Transverse colon (tissue), 4 donors: ENCODE measurements around the gene RNU5D-1. TPM values are rescaled to one million over a fixed set of nuclear protein-coding genes. Genes with fewer than 3 reads are reported as not detected.

Source experiments
- DNase-seq: peaks from one replicate; pipeline ENCODE4 v3.0.0-alpha.2; 2019
- H3K27ac ChIP-seq, 4 donors: fragments of 200-600 bp; sonication (generic); 2 replicates each; pipeline ENCODE4 v1.5.1; 2016 to 2018; ENCODE audit warnings: inconsistent platforms in 4 of 4
- H3K27me3 ChIP-seq: fragments of 200-600 bp; sonication (generic); 2 replicates; pipeline ENCODE4 v1.5.1; 2017; ENCODE audit warnings: inconsistent platforms
- H3K36me3 ChIP-seq, 4 donors: fragments of 200-600 bp; sonication (generic); 2 replicates each; pipeline ENCODE4 v1.5.1; 2017 to 2019; ENCODE audit warnings: inconsistent platforms in 4 of 4
- H3K4me1 ChIP-seq, 4 donors: fragments of 200-600 bp; sonication (generic); 2 replicates each; pipeline ENCODE4 v1.5.1; 2017 to 2020; ENCODE audit warnings: inconsistent platforms in 4 of 4
- H3K4me3 ChIP-seq, 4 donors: fragments of 200-600 bp; sonication (generic); 1 replicate in 1 of 4; 2 replicates in 3 of 4; pipeline versions ENCODE4 v1.5.1 to v1.6.1; 2017 to 2019; ENCODE audit warnings: inconsistent platforms in 4 of 4
- H3K9me3 ChIP-seq, 2 donors: fragments of 200-600 bp; sonication (generic); 2 replicates each; pipeline ENCODE4 v1.5.1; 2017 to 2019; ENCODE audit warnings: inconsistent platforms in 2 of 2
- CTCF ChIP-seq, 5 experiments: fragments of 200-600 bp in 3 of 5; fragments of 450-650 bp in 2 of 5; sonication (generic) in 3 of 5; IDR thresholded peaks; 1 replicate in 2 of 5; 2 replicates in 3 of 5; pipeline ENCODE4 v1.5.1; 2016 to 2017; ENCODE audit warnings: antibody characterized with exemption in 5 of 5, inconsistent platforms in 3 of 5, mild to moderate bottlenecking in 2 of 5, moderate library complexity in 1 of 5
- EP300 ChIP-seq: sonication (generic); formaldehyde crosslinking; IDR thresholded peaks from one replicate; pipeline ENCODE4 v1.6.1; 2017; ENCODE audit warnings: antibody characterized with exemption, low read depth
- POLR2A ChIP-seq: fragments of 450-650 bp; IDR thresholded peaks from one replicate; pipeline ENCODE4 v1.6.1; 2016; ENCODE audit warnings: antibody characterized with exemption, mild to moderate bottlenecking, moderate library complexity
- POLR2AphosphoS5 ChIP-seq, 3 donors: sonication (generic); formaldehyde crosslinking; IDR thresholded peaks; one replicate each; pipeline ENCODE4 v1.6.1; 2016; ENCODE audit warnings: antibody characterized with exemption in 3 of 3
- WGBS, 2 donors: methylation state at CpG; one replicate each; pipeline ENCODE4 v1.1.5; 2018; ENCODE audit warnings: low coverage in 1 of 2; 5-methylcytosine and 5-hydroxymethylcytosine counted together
- in situ Hi-C, 4 donors: fragments of 200-750 bp; cut with MboI; loops; one replicate each; pipeline versions ENCODE4 v1.15.0 to v1.15.1; 2017; ENCODE audit warnings: low sequenced_read_pairs in 3 of 4, low pct_ligation_motif_present in 1 of 4, low pct_unique_long_range_greater_than_20kb in 1 of 4
- intact Hi-C: fragments of 100-400 bp; cut with DNase I; formaldehyde crosslinking; loops from one replicate; pipeline ENCODE4 v1.15.1; 2023; ENCODE audit warnings: low total_unique reads
- total RNA-seq, 4 donors: library from RNA; depleted of rRNA; stranded (reverse); fragments of >200 nt; gene quantifications; one replicate each; pipeline ENCODE4 v1.1.0, GENCODE V29; 2016

The RNU5D-1 gene
- total RNA-seq = not detected

- Histone ChIP-seq H3K4me1 (peaks cover 5 to 28% (median 13%) of the 10 kb centered on the region in 4 donors), H3K27me3 (no peaks in the 10 kb centered on the region), H3K36me3 (no peaks in the 10 kb centered on the region), H3K27ac (peak within 1 kb of the TSS; percentile 87 to 95 (median 91)), H3K9me3 (no peaks in the 10 kb centered on the region), H3K4me3 (peak within 1 kb of the TSS in 3 of 4 donors; percentile 9 to 38 (median 20))
- intact Hi-C loops = no loop called here
- peak; percentile 97 for DNase-seq
- peak; percentile 59 to 99 (median 98) for TF ChIP-seq POLR2AphosphoS5 (IDR thresholded peaks at IDR 0.05)
- TF ChIP-seq POLR2A = peak; percentile 98
- peak; percentile 84 to 94 (median 87) for TF ChIP-seq CTCF (IDR thresholded peaks at IDR 0.05)
- no peak for TF ChIP-seq EP300
- in situ Hi-C loops = no loop called here
- 2% methylated on average over 9 to 19 of the region's 19 CpGs for WGBS, 2 donors
Observed at GRCh38 chr1:44730741-44731512, at the start of gene RNU5D-1. Gene RNU5D-1, minus strand, starts transcription at chr1:44731170.

- intact Hi-C loops = loop anchor here (10.0 kb wide), 1 partner anchor 54 kb away; no protein-coding TSS in a partner anchor
- no peak for TF ChIP-seq EP300
- TF ChIP-seq POLR2AphosphoS5 (IDR thresholded peaks at IDR 0.05) = no peak
- TF ChIP-seq POLR2A = no peak
- no peak for TF ChIP-seq CTCF (IDR thresholded peaks at IDR 0.05)
Observed at GRCh38 chr1:44780583-44781121, 49.7 kb upstream of the RNU5D-1 start.

GRCh38 chr1:44778705-44779576, 48.0 kb upstream of the RNU5D-1 start:
- Histone ChIP-seq H3K4me1 (peaks cover 9 to 36% (median 26%) of the 10 kb centered on the region in 4 donors), H3K27ac (no peak overlapping the region), H3K9me3 (no peaks in the 10 kb centered on the region), H3K36me3 (peaks cover 0 to 20% (median 4%) of the 10 kb centered on the region in 4 donors), H3K4me3 (no peak overlapping the region), H3K27me3 (no peaks in the 10 kb centered on the region)
- WGBS, 2 donors = 95% methylated on average over 6 of the region's 6 CpGs; no CpG with 5 or more reads in 1 of the 2 donors
- no peak for DNase-seq
- TF ChIP-seq CTCF (IDR thresholded peaks at IDR 0.05) = no peak
- in situ Hi-C loops (loop anchor here in 2 of 4 donors (25.0 kb wide), 2 partner anchors 233 to 533 kb away; partner anchors contain the start of genes HECTD3 (in 1 of the 2) and UROD (in 1 of the 2)), intact Hi-C loops (loop anchor here (5.0 kb wide), 1 partner anchor 523 kb away; no protein-coding TSS in a partner anchor)

More at GRCh38 chr1:44780583-44781121, 49.7 kb upstream of the RNU5D-1 start:
- Histone ChIP-seq H3K4me1 (peaks cover 16 to 40% (median 29%) of the 10 kb centered on the region in 4 donors), H3K27ac (no peak overlapping the region), H3K9me3 (no peaks in the 10 kb centered on the region), H3K4me3 (no peak overlapping the region), H3K36me3 (peaks cover 0 to 20% (median 4%) of the 10 kb centered on the region in 4 donors), H3K27me3 (no peaks in the 10 kb centered on the region)
- 91 to 94% methylated on average over 11 to 14 of the region's 14 CpGs for WGBS, 2 donors
- DNase-seq = no peak
- in situ Hi-C loops = loop anchor here in 2 of 4 donors (25.0 kb wide), 2 partner anchors 232 to 532 kb away; partner anchors contain the start of genes HECTD3 (in 1 of the 2) and UROD (in 1 of the 2)
